ENCODE measurements around the gene TNFSF11. TPM values are rescaled to one million over a fixed set of nuclear protein-coding genes. Genes with fewer than 3 reads are reported as not detected.

The TNFSF11 gene
- total RNA-seq, 2 experiments from 2014 or later = 2.5 to 2.6 TPM

- Mint-ChIP-seq H3K27me3 (peaks cover 45% of the 10 kb centered on the region), H3K4me1 (no peaks in the 10 kb centered on the region), H3K9me3 (ENCODE audit: low read depth) (no peaks in the 10 kb centered on the region), H3K27ac (no peak overlapping the region), H3K4me3 (no peak overlapping the region), H3K36me3 (ENCODE audit: low read depth) (no peaks in the 10 kb centered on the region)
- ATAC-seq = no peak
- DNase-seq = no peak
- POLR2A ChIA-PET = no interaction called here
- intact Hi-C loops (cut with DNase I, micrococcal nuclease) = no loop called here
- CTCF ChIA-PET = no interaction called here
These were observed 83.0 kb downstream of the TNFSF11 start for GRCh38 chr13:42656958-42657357.

Other genes with a start within 250 kb of the TNFSF11 start
- not detected for gene FAM216B, start 207.4 kb downstream of the TNFSF11 start, total RNA-seq